Measurements from ENCODE around the gene FADS3.

DNA sequence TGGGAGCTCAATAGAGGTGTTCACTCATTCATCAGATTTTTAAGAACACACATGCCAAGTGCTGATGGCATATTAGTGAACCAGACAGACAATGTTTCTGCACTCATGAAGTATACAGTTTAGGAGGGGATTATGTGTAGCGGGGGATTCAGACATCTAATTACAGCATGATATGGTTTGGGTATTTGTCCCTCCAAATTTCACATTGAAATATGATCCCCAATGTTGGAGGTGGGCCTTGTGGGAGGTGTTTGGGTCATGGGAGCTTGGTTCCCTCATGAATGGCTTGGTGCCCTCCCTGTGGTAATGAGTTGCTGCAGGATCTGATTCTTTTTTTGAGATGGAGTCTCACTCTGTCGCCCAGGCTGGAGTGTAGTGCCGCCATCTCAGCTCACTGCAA lies 34.9 kb upstream of the FADS3 start:
- TF ChIP-seq, protein P1, sequence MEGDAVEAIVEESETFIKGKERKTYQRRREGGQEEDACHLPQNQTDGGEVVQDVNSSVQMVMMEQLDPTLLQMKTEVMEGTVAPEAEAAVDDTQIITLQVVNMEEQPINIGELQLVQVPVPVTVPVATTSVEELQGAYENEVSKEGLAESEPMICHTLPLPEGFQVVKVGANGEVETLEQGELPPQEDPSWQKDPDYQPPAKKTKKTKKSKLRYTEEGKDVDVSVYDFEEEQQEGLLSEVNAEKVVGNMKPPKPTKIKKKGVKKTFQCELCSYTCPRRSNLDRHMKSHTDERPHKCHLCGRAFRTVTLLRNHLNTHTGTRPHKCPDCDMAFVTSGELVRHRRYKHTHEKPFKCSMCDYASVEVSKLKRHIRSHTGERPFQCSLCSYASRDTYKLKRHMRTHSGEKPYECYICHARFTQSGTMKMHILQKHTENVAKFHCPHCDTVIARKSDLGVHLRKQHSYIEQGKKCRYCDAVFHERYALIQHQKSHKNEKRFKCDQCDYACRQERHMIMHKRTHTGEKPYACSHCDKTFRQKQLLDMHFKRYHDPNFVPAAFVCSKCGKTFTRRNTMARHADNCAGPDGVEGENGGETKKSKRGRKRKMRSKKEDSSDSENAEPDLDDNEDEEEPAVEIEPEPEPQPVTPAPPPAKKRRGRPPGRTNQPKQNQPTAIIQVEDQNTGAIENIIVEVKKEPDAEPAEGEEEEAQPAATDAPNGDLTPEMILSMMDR (IDR thresholded peaks at IDR 0.05), result no peak
- TF ChIP-seq POLR2A (IDR thresholded peaks at IDR 0.05), result no peak

Data from tibial nerve (tissue), 3 donors.